ENCODE measurements around the gene CPZ.

The CPZ gene

GRCh38 chr4:8646296-8647093 is 53.9 kb downstream of the CPZ start:
- Histone ChIP-seq H3K27me3 (ENCODE audit: control insufficient read depth in 3 of 3, insufficient read depth in 3 of 3, low read depth in 1 of 3, low read length in 3 of 3) (peaks cover 0 to 31% (median 0%) of the 10 kb centered on the region in 3 experiments), H2AFZ (ENCODE audit: low read length) (no peak overlapping the region), H3K14ac (ENCODE audit: low read length) (no peak overlapping the region), H3K9me3 (replicated peaks in 1 of 2; ENCODE audit: control insufficient read depth in 2 of 2, insufficient read depth in 1 of 2, low read depth in 1 of 2, low read length in 2 of 2) (peaks cover 0 to 3% of the 10 kb centered on the region in 2 donors), H4K8ac (ENCODE audit: low read depth, low read length) (no peak overlapping the region), H3K9ac (ENCODE audit: low read depth, low read length, poor library complexity) (peak overlapping the region; percentile 64), H3K18ac (ENCODE audit: low read length) (peak overlapping the region; percentile 73), H3K79me1 (ENCODE audit: low read depth, low read length) (peaks cover 2% of the 10 kb centered on the region), H3K36me3 (replicated peaks in 1 of 2; ENCODE audit: control insufficient read depth in 2 of 2, insufficient read depth in 2 of 2, low read length in 2 of 2) (no peaks in the 10 kb centered on the region), H3K23ac (ENCODE audit: low read depth, low read length, poor library complexity) (no peak overlapping the region), H2AK5ac (ENCODE audit: low read depth, low read length) (peak overlapping the region; percentile 26), H4K91ac (ENCODE audit: low read depth, low read length, poor library complexity) (no peak overlapping the region), H3K4me2 (ENCODE audit: insufficient read depth, low read length, poor library complexity, severe bottlenecking) (no peak overlapping the region), H3K4me1 (ENCODE audit: control insufficient read depth in 2 of 2, insufficient read depth in 1 of 2, low read depth in 1 of 2, low read length in 2 of 2) (peaks cover 0 to 16% of the 10 kb centered on the region in 2 donors), H3K4ac (ENCODE audit: low read length) (no peak overlapping the region), H2BK120ac (ENCODE audit: low read depth, low read length) (no peak overlapping the region), H2BK15ac (ENCODE audit: low read length) (peak overlapping the region; percentile 2), H3K27ac (replicated peaks; ENCODE audit: low read length) (no peak overlapping the region), H2BK12ac (ENCODE audit: low read length) (no peak overlapping the region), H2BK5ac (ENCODE audit: low read length) (no peak overlapping the region), H3K4me3 (ENCODE audit: low read length in 2 of 2) (no peak overlapping the region)
- DNase-seq (ENCODE audit: low spot score): peak; percentile 23
- no CpG with 5 or more reads among the region's 36 CpGs for WGBS, 2 donors (ENCODE audit: extremely low coverage in 2 of 2, insufficient read length in 2 of 2, insufficient replicate concordance in 1 of 2)

DNA sequence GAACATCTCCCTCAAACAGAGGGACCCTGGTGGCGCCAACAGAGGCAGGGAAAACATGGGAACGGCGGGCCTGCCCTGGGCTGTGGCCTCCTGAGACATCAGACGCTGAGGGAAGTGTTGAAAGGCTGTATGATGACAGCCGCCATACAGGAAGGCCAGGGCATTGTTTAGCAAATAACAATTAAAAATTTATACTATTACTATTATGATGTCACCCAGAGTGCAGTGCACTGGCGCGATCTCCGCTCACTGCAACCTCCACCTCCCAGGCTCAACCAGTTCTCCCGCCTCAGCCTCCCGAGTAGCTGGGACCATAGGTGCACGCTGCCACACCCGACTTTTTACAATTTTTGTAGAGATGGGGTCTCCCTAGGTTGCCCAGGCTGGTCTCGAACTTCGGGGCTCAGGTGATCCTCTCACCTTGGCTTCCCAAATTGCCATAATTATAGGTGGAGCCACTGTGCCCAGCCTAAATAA is 54.6 kb downstream of the CPZ start:
- Histone ChIP-seq H2AK5ac (ENCODE audit: low read depth, low read length) (peak overlapping the region; percentile 9), H3K4me1 (ENCODE audit: control insufficient read depth in 2 of 2, insufficient read depth in 1 of 2, low read depth in 1 of 2, low read length in 2 of 2) (peaks cover 0 to 16% of the 10 kb centered on the region in 2 donors), H2BK120ac (ENCODE audit: low read depth, low read length) (no peak overlapping the region), H3K27me3 (ENCODE audit: control insufficient read depth in 3 of 3, insufficient read depth in 3 of 3, low read depth in 1 of 3, low read length in 3 of 3) (peaks cover 0 to 34% (median 0%) of the 10 kb centered on the region in 3 experiments), H3K4me3 (ENCODE audit: low read length in 2 of 2) (no peak overlapping the region), H3K9ac (ENCODE audit: low read depth, low read length, poor library complexity) (no peak overlapping the region), H2BK12ac (ENCODE audit: low read length) (no peak overlapping the region), H2AFZ (ENCODE audit: low read length) (no peak overlapping the region), H4K8ac (ENCODE audit: low read depth, low read length) (no peak overlapping the region), H2BK15ac (ENCODE audit: low read length) (no peak overlapping the region), H3K4me2 (ENCODE audit: insufficient read depth, low read length, poor library complexity, severe bottlenecking) (no peak overlapping the region), H3K9me3 (replicated peaks in 1 of 2; ENCODE audit: control insufficient read depth in 2 of 2, insufficient read depth in 1 of 2, low read depth in 1 of 2, low read length in 2 of 2) (peaks cover 0 to 3% of the 10 kb centered on the region in 2 donors), H3K23ac (ENCODE audit: low read depth, low read length, poor library complexity) (no peak overlapping the region), H2BK5ac (ENCODE audit: low read length) (no peak overlapping the region), H4K91ac (ENCODE audit: low read depth, low read length, poor library complexity) (no peak overlapping the region), H3K36me3 (replicated peaks in 1 of 2; ENCODE audit: control insufficient read depth in 2 of 2, insufficient read depth in 2 of 2, low read length in 2 of 2) (no peaks in the 10 kb centered on the region), H3K27ac (replicated peaks; ENCODE audit: low read length) (no peak overlapping the region), H3K18ac (ENCODE audit: low read length) (peak overlapping the region; percentile 12), H3K79me1 (ENCODE audit: low read depth, low read length) (peaks cover 2% of the 10 kb centered on the region), H3K14ac (ENCODE audit: low read length) (no peak overlapping the region), H3K4ac (ENCODE audit: low read length) (no peak overlapping the region)
- no CpG with 5 or more reads among the region's 14 CpGs for WGBS, 2 donors (ENCODE audit: extremely low coverage in 2 of 2, insufficient read length in 2 of 2, insufficient replicate concordance in 1 of 2)
- no peak for DNase-seq (ENCODE audit: low spot score)

GRCh38 chr4:8647626-8648025 is 55.1 kb downstream of the CPZ start:
- Histone ChIP-seq H2BK5ac (ENCODE audit: low read length) (no peak overlapping the region), H4K8ac (ENCODE audit: low read depth, low read length) (no peak overlapping the region), H3K9ac (ENCODE audit: low read depth, low read length, poor library complexity) (no peak overlapping the region), H3K4me1 (ENCODE audit: control insufficient read depth in 2 of 2, insufficient read depth in 1 of 2, low read depth in 1 of 2, low read length in 2 of 2) (peaks cover 0 to 16% of the 10 kb centered on the region in 2 donors), H3K23ac (ENCODE audit: low read depth, low read length, poor library complexity) (peak overlapping the region; percentile 51), H3K79me1 (ENCODE audit: low read depth, low read length) (peaks cover under 1% of the 10 kb centered on the region), H3K18ac (ENCODE audit: low read length) (no peak overlapping the region), H3K4ac (ENCODE audit: low read length) (no peak overlapping the region), H2AK5ac (ENCODE audit: low read depth, low read length) (peak overlapping the region; percentile 9), H3K9me3 (replicated peaks in 1 of 2; ENCODE audit: control insufficient read depth in 2 of 2, insufficient read depth in 1 of 2, low read depth in 1 of 2, low read length in 2 of 2) (no peaks in the 10 kb centered on the region), H3K36me3 (replicated peaks in 1 of 2; ENCODE audit: control insufficient read depth in 2 of 2, insufficient read depth in 2 of 2, low read length in 2 of 2) (no peaks in the 10 kb centered on the region), H3K27ac (replicated peaks; ENCODE audit: low read length) (no peak overlapping the region), H3K4me3 (ENCODE audit: low read length in 2 of 2) (no peak overlapping the region), H3K4me2 (ENCODE audit: insufficient read depth, low read length, poor library complexity, severe bottlenecking) (no peak overlapping the region), H3K14ac (ENCODE audit: low read length) (no peak overlapping the region), H4K91ac (ENCODE audit: low read depth, low read length, poor library complexity) (no peak overlapping the region), H3K27me3 (ENCODE audit: control insufficient read depth in 3 of 3, insufficient read depth in 3 of 3, low read depth in 1 of 3, low read length in 3 of 3) (peaks cover 0 to 31% (median 0%) of the 10 kb centered on the region in 3 experiments), H2BK15ac (ENCODE audit: low read length) (no peak overlapping the region), H2AFZ (ENCODE audit: low read length) (no peak overlapping the region), H2BK120ac (ENCODE audit: low read depth, low read length) (no peak overlapping the region), H2BK12ac (ENCODE audit: low read length) (no peak overlapping the region)
- no CpG with 5 or more reads among the region's 13 CpGs for WGBS, 2 donors (ENCODE audit: extremely low coverage in 2 of 2, insufficient read length in 2 of 2, insufficient replicate concordance in 1 of 2)
- no peak for DNase-seq (ENCODE audit: low spot score)

DNA sequence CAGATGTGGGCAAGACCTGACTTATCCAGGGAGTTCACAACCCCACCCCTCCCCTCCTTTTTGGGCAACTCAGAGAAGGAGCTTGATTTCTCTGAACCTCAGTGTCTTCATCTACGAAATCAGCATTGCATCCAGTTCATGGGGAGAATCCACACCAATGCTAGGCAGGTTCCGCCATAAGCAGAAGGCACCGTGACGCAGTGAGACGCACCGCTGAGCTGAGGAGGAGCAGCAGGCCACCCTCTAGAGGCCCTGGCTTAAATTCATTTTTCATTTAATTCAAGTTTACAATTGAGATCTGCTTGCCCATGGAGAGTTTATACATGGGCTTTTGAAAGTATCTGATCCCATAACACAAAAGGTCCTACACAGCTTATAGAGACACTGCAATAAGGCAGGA is 55.7 kb downstream of the CPZ start:
- Histone ChIP-seq H2BK120ac (ENCODE audit: low read depth, low read length) (no peak overlapping the region), H4K8ac (ENCODE audit: low read depth, low read length) (no peak overlapping the region), H3K23ac (ENCODE audit: low read depth, low read length, poor library complexity) (no peak overlapping the region), H2AFZ (ENCODE audit: low read length) (no peak overlapping the region), H2BK5ac (ENCODE audit: low read length) (no peak overlapping the region), H3K9me3 (replicated peaks in 1 of 2; ENCODE audit: control insufficient read depth in 2 of 2, insufficient read depth in 1 of 2, low read depth in 1 of 2, low read length in 2 of 2) (no peaks in the 10 kb centered on the region), H4K91ac (ENCODE audit: low read depth, low read length, poor library complexity) (no peak overlapping the region), H3K18ac (ENCODE audit: low read length) (no peak overlapping the region), H3K4me3 (ENCODE audit: low read length in 2 of 2) (no peak overlapping the region), H3K4me1 (ENCODE audit: control insufficient read depth in 2 of 2, insufficient read depth in 1 of 2, low read depth in 1 of 2, low read length in 2 of 2) (peaks cover 0 to 16% of the 10 kb centered on the region in 2 donors), H3K14ac (ENCODE audit: low read length) (no peak overlapping the region), H3K4me2 (ENCODE audit: insufficient read depth, low read length, poor library complexity, severe bottlenecking) (no peak overlapping the region), H2BK15ac (ENCODE audit: low read length) (no peak overlapping the region), H2BK12ac (ENCODE audit: low read length) (no peak overlapping the region), H2AK5ac (ENCODE audit: low read depth, low read length) (no peak overlapping the region), H3K36me3 (replicated peaks in 1 of 2; ENCODE audit: control insufficient read depth in 2 of 2, insufficient read depth in 2 of 2, low read length in 2 of 2) (no peaks in the 10 kb centered on the region), H3K27ac (replicated peaks; ENCODE audit: low read length) (no peak overlapping the region), H3K4ac (ENCODE audit: low read length) (no peak overlapping the region), H3K9ac (ENCODE audit: low read depth, low read length, poor library complexity) (no peak overlapping the region), H3K79me1 (ENCODE audit: low read depth, low read length) (no peaks in the 10 kb centered on the region), H3K27me3 (ENCODE audit: control insufficient read depth in 3 of 3, insufficient read depth in 3 of 3, low read depth in 1 of 3, low read length in 3 of 3) (peaks cover 0 to 33% (median 0%) of the 10 kb centered on the region in 3 experiments)
- DNase-seq (ENCODE audit: low spot score): no peak
- WGBS, 2 donors (ENCODE audit: extremely low coverage in 2 of 2, insufficient read length in 2 of 2, insufficient replicate concordance in 1 of 2): no CpG with 5 or more reads among the region's 6 CpGs

Measured in neuronal stem cell (in vitro differentiated cells).